HG03521 (cell line): Measurements from ENCODE around the gene ACP4.
"Not testable (repeated sequence)": the region's sequence is repeated elsewhere in the genome, so short reads cannot be mapped to it uniquely, and the experiment has no call there.

Experiments
- ATAC-seq: cut with Tn5 transposase; IDR thresholded peaks from one replicate; pipeline ENCODE4 v1.9.1; 2021; ENCODE audit warnings: mild to moderate bottlenecking, moderate library complexity; ENCODE audit not compliant: unreplicated experiment

ACP4 gene

DNA sequence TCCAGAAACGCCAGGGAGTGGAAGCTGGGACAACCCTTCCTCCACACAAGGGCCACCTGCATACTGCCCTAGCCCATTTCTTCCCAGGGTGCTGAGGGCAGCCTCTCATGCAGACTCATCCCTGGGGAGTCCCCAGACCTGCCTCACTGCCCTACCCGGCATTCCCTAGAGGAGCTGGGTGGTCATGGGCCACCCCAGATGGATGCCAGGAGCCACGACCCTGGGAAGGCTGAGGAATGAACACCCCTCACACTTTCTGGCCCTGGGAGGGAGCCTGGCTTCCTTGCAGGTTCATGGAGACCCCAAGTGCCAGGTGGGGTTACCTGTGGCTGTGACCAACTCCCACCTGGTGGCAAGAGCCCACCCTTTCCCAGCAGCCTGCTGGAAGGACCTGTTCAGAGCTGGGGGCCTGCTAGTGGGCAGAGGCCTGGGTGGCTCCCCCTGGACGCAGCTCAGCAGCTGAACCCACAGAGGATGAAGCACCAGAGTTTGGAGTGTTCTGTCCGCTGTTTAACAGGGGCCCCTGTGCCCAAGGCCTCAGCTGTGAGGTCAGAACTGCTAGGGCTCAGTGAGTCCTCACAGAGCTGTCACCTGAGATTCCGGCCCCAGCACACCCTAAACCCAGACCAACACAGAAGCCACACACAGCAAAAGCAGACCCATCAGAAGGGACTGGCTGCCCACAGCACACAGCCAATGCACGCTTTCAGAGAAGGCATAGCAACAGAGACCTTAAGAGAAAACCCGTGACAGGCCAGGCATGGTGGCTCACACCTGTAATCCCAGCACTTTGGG is 6.6 kb downstream of the ACP4 start:
- ATAC-seq = no peak

DNA sequence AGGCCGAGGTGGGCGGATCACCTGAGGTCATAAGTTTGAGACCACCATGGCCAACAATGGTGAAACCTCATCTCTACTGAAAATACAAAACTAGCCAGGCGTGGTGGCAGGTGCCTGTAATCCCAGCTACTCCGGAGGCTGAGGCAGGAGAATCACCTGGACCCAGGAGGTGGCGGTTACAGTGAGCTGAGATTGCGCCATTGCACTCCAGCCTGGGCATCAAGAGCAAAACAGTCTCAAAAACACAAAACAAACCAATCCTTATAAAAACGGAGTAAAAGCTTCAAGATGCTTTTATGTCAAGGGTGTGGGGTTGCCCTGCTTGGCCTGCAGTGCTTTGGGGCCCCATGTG is 7.2 kb downstream of the ACP4 start:
- ATAC-seq = no peak

DNA sequence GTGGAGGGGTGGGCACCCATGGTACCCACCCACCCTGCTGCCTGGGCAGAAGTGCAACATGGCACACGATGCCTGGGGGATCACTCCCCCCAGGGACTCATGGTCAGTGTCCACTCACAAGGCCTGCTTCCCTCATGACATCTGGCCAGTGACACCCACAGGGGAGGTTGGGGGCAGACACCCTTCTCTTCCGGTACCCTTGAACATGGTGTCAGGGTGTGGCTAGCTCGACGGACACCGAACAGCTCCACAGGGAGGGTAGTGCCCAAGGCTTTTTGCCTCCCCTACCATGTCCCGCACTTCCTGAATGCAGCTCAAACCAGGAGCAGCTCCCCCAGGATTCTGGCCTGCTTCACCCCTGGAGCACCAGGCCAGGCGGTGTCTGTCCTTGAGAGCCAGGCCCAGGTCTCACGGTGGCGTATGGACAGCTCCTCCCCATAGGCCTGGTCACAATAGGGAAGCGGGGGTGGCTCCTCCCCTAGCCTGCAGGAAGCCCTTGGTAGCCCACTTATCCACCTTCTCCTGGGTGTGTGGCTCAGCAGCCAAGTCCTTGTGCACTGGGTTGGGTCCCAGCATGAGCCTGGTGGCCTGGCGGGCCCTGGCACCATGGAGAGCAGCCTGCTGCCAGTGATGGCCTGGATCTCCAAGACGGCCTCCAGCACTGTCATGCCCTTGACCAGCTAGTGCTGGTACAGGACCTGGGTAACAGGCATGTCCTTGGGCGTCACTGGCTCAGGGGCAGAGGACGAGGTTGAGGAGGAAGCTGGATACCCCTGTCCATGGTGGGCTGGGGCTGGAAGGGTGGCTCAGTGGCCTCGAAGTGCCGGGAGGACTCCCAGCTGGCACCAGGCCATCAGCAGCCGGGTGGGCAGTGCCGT is 7.8 kb downstream of the ACP4 start:
- no peak for ATAC-seq

DNA sequence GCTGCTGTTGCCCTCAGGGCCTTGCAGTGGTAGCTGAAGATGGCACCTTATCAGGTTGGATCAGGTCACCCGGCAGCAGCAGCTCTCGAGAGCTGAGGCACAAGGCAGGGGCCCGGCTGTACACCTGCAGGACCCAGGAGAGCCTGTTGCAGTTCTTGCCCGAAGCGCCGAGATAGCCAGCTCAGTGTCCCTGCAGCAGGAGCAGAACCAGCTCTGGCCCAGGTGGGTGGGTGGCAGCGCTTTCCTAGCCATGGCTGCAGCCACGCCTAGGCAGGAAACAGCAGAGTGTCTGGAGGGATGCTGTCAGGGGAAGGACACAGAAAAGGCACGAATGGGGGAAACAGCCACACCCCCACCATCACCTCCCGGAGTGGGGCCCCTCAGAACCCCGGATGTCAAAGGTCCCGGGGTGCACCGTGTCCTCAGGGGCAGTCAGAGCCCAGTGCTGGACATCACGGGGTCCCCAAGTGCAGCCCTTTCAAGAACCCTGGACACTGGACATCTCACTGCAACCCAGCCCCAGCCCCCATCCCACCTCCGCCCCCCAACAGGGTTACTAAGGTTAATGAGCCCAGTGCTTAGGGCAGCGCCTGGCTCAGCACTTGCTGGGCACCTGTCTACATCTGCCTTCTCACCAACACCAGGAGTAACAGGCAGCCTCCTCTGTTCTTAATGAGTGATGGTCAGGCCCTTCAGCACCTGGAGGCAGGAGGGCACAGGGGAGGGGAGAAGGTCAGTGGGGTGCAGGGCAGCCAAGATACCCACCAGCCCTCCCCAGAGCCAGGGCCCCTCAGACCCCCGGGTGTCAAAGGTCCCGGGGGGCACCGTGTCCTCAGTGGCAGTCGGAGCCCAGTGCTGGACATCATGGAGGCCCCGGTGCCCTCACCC is 8.7 kb downstream of the ACP4 start:
- ATAC-seq = no peak

DNA sequence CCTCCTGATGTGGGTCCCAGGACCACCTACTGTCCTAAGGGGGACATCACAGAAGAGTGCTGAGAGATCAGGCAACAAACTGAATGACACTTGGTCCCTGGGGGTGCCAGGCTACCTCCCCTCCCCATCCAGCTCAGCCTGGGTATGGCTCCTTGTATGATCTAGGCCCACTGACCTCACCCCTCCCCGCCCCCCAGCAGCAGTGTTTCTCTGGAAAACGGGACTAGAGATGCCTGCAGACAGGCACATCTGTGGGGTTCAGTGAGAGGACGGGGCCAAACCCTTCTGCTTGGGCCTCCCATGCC is 9.3 kb downstream of the ACP4 start:
- no peak for ATAC-seq

DNA sequence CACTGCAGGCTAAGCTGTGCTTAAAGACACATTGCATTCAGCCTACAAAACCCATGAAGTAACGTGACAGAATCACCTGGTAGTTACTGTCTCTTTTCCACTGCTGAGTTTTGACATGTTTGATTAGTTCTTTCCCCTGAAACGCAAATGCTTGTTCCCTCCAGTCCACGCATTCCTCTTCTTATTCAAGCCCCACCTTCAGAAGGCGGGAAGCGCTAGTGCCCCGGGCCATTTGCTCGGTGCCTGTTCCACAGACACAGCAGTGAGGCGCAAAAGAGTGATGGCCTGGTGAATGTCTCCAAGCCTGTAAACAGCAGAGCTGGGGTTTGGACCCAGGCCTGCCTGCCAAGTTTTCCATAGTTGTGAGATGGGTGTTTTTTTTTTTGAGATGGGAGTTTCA is 10.9 kb downstream of the ACP4 start:
- ATAC-seq = no peak

DNA sequence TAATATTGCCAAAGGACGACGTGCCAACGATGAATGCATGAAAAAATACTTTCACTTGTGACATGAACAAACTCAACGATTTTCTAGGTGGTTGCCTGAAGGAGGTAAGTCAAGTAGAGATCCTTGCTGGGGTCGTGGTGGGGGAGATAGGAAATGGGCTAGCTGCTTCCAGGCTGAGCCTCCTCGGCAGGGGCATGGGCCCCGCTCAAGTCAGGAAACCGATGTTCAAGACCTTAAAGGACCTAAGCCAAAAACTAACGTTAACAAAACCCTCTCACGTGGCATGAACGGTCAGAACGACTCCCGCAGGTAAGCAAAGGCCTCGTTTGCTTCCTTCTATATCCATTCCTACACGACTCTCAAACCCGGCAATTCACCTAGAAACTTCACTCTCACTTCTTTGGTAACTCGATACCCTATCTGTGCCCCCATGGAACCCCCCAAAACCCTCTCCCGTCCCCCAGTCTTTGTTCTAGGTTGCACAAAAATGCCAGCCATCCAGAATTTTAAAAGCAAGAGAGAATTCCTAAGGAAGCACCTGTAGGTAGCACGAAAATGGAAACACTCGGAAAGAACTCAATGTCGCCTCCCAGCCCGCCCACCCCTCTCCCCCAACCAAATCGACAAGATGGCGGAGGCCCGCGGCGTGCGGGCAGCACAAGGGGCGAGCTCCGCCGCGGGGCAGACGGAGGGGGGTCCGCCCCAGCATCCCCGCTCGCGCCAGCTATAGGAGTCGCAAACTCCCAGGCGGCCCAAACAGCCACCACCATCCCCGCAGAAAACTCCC is 13.6 kb downstream of the ACP4 start:
- ATAC-seq = no peak

DNA sequence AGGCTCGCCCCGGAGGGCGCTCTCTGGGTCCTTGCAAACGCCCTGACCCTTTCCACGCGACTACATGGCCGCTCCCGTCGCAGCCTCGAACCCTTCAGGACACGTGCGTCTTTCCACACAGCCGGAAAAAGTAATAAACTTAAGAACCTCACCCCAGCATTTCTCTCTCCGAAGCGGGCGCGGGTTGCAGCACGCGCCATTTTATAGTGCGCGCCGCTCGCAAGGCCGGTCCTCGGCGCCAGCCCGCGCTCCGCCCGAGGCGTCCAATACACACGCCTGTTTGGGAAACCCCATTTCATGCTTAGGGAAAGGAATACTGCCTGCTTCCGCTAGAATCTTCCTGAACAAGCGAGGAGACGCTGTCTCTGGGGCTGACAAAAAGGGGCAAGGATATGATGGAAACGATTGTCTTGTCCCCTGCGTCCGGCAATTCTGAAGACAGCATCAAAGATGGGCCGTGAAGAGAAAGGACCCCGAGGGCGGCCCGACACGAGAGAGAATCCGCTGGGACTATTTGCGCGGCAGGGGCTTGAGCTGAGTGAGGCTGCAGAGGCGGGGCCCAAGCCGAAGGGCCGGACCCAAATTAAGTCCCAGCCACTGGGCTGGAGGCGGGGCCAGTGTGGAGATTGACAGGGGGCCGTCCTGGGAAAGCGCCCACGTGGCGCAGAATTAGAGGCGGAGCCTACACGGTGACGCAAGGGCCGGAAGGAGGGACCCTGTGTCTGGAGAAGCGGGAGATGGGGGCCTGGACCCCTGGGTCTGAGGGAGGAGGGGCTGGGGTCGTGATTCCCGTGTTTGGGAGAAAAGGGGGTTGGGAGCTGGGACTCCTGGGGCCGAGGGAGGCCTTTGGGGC is 14.4 kb downstream of the ACP4 start:
- ATAC-seq = peak; percentile 91

DNA sequence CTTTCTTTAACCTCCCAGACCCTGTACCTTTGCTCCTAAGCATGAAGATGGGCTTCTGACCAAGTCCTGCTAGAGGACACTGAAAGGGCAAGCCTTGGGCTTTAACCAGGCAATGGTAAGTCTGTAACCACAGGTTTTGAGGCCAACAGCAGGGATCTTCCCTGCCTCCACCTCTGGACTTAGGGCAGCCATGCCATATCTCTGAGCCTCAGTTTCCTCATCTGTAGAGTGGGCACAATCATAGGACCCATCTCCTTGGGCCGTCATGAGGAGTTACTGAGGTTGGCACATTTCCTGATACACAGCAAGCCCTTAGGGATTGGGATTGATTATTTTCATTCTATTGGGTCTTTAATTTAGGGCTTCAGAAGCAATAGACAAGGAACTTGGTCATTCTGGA is 18.6 kb downstream of the ACP4 start:
- no peak for ATAC-seq

DNA sequence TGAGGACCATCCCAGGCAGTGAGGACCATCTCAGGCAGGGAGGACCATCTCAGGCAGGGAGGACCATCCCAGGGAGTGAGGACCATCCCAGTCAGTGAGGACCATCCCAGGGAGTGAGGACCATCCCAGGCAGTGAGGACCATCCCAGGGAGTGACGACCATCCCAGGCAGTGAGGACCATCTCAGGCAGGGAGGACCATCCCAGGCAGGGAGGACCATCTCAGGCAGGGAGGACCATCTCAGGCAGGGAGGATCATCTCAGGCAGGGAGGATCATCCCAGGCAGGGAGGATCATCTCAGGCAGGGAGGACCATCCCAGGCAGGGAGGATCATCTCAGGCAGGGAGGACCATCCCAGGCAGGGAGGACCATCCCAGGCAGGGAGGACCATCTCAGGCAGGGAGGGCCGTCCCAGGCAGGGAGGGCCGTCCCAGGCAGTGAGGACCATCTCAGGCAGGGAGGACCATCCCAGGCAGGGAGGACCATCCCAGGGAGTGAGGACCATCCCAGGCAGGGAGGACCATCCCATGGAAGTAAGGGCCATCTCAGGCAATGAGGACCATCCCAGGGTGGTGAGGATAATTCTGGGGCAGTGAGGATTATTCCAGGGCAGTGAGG is 21.5 kb downstream of the ACP4 start:
- not testable (repeated sequence) for ATAC-seq

DNA sequence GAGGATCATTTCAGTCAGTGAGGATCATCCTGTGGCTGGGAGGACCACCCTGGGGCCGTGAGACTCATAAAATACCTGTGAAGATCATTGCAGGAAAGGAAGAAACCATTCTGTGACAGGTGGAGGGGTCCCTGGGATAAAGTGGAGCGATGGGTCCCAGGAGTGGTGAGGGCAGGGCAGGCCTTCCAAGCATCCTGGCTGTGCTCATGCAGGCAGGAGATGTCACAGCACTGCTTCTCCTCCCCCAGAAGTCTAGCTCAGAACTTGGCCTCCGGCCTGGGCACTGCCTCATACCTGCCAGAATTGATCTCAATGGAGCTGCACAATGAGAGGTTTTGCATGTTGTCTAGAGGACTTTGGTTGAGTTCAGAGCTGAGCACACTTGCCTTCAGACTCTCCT is 22.3 kb downstream of the ACP4 start:
- ATAC-seq = no peak

DNA sequence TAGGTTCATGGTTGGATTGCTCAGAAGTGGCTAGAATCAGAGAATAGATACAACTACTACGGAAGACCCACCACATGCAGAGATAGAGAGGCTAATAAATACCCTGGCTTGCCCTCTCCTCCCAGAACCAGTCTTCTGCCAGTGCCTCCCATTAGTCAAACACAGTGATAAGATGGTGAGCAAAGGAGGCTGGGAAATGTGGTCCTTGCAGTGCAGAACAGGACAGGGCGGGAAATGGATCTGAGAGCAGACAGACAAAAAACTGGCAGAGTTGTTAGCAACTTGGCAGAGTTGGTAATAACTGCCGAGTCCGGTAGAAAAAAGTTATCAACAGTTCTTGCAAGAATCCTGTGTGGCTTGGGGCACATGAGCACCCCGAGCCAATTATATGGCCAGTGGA is 24.7 kb downstream of the ACP4 start:
- ATAC-seq = no peak

DNA sequence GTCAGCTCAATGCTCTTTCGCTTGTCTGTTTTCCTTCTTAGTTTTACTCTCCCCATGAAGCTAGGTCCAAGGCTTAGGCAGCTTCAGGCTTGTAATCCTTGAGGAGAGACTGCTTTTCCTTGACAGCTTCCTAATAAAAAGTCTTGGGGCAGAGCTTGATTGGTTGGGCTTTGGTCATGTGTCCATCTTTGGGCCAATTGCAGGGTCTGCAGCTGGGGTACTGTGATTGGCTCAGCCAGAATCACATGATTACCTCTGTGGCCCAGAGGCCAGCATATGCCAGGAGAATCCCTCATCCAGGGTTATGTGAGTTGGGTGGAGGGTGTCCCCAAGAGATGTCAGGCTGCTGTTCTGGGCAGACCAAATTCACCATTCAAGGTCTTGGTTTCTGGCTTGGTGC is 25.2 kb downstream of the ACP4 start:
- ATAC-seq = no peak

DNA sequence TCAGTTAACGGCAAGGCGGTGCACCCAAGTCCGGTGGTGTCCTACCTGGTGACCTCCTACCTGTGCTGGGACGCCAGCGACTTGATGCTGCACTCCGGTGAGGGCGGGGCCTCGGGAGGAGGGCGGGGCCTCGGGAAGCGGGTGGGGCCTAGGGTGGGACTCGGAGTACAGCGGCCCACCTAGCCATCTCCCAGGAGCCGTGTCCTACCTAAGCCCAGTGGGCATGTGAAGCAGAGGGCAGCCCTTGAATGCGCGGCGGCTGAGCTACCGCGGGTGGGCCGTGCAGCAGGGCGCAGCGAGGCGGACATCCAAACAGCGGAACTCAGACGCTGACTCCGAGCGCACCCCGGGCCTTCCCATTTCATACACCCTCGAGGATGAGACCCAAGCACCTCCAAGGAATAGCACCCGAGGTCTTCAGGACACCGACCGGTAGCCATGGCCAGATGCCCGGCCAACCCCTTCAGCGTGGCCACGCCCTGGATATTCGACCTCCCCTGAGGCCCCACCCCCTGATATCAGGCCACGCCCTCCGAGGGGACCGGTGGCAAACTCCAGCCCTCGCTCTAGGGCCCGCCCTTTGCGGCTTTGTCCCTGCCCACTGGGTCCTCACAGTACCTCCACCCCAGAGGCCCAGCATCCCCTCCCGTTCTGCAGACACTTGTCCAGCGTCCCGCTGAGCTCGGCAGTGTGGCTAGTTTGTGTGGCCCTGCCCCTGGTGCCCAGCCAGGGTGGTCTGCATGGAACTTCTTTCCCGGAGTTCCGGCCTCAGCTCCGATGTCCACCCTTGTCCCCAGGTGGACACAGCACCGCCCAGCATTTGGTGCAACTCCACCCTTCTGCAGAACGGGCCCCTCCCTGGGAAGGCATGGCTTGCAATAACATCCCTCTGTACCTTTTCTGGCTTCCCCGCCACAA is 28.0 kb downstream of the ACP4 start:
- peak; percentile 45 for ATAC-seq

DNA sequence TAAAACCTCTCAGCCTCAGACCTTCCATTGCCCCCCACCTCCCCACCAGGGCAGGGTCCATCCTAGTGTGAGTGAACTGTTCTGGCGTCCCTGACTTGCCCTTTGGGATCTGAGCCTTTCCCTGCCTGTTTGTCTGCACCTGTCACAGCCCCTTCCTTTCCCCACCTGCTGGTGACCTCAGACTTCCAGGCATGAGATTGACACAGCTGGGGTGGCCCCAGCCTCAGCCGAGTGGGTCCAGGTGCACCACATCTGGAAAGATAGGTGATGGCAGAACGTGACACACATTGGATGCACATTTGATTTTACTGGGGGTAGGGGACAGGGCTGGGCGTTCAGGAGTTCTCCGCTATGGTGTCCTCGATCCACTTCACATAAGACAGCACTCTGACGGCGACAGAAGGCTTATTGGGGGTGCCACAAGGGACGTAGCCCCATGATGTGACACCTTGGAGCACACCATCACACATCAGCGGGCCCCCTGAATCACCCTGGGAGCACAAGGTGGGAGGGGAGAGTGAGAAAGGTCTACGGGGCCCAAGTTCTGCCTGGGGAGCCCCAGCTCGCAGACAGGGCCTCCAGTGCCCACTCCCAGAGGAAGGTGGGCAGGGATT is 28.8 kb downstream of the ACP4 start:
- no peak for ATAC-seq

DNA sequence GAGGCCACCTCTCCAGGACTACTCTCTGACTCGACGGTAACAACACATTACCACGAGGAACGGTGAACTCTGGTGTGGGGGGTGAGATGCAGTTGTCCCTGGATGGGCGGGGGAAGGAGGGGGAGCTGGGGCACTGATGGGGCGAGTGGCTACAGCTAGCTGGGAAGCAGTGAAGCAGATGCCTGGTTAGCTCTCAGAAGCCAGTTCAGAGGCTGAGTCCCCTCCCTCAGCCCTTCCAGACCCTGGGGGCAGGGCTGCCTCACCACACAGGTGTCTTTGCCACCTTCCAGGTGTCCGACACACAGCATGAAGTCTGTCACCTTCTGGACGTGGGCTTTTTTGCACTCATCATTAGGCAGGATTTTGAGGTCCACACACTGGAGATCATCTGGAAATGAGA is 29.4 kb downstream of the ACP4 start:
- ATAC-seq = no peak

DNA sequence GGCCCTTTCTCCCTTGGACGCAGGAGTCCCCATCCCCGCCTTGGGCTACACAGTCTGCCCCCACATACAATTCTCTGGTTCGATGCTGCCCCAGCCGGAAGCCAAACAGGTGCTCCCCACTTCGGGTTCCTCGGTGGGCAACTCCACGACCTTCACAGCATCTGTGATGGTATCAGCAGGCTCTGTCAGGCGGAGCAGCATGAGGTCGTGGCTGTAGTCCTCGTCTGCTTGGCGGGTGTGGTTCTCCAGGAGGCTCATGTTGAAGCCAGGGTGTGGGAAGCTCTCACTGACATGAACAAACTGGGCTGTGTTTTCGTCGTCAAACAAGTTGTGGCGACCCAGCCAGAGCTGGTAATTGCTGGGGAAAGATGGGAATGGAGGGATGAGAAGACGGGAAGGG is 29.9 kb downstream of the ACP4 start:
- ATAC-seq = no peak
